Vagina (tissue), 2 donors: ENCODE measurements around the gene PRDM10. TPM values are rescaled to one million over a fixed set of nuclear protein-coding genes. Genes with fewer than 3 reads are reported as not detected.
"Not testable (repeated sequence)": the region's sequence is repeated elsewhere in the genome, so short reads cannot be mapped to it uniquely, and the experiment has no call there.

Experiments
- DNase-seq, 2 donors: peaks; one replicate each; pipeline ENCODE4 v3.0.0-alpha.2; 2017; ENCODE audit errors: extremely low spot score in 2 of 2
- H3K27ac ChIP-seq: fragments of 200-600 bp; sonication (generic); one replicate; pipeline ENCODE4 v1.5.1; 2019
- H3K27me3 ChIP-seq: fragments of 200-600 bp; sonication (generic); one replicate; pipeline ENCODE4 v1.5.1; 2019
- H3K36me3 ChIP-seq, 2 donors: fragments of 200-600 bp; sonication (generic); one replicate each; pipeline ENCODE4 v1.5.1; 2017 to 2019
- H3K4me1 ChIP-seq: fragments of 200-600 bp; sonication (generic); one replicate; pipeline ENCODE4 v1.5.1; 2019
- H3K4me3 ChIP-seq, 2 donors: fragments of 200-600 bp; sonication (generic); 1 replicate in 1 of 2; 2 replicates in 1 of 2; pipeline ENCODE4 v1.5.1; 2016 to 2019
- H3K9me3 ChIP-seq: fragments of 200-600 bp; sonication (generic); one replicate; pipeline ENCODE4 v1.5.1; 2019
- POLR2A ChIP-seq, 2 donors: fragments of 450-650 bp; IDR thresholded peaks; one replicate each; pipeline ENCODE4 v1.6.1; 2017; ENCODE audit warnings: antibody characterized with exemption in 2 of 2, mild to moderate bottlenecking in 2 of 2, moderate library complexity in 2 of 2
- POLR2AphosphoS5 ChIP-seq, 2 donors: sonication (generic); formaldehyde crosslinking; IDR thresholded peaks; one replicate each; pipeline ENCODE4 v1.9.0; 2017; ENCODE audit warnings: antibody characterized with exemption in 2 of 2, mild to moderate bottlenecking in 2 of 2, low read depth in 1 of 2; ENCODE audit not compliant: insufficient read depth in 1 of 2
- intact Hi-C: fragments of 100-400 bp; cut with DNase I; formaldehyde crosslinking; loops from one replicate; pipeline ENCODE4 v1.15.1; 2023
- total RNA-seq: library from RNA; depleted of rRNA; stranded (reverse); fragments of >200 nt; gene quantifications from one replicate; pipeline ENCODE4 v1.2.3, GENCODE V29; 2016
- TF ChIP-seq, protein P1 (sequence below), 3 experiments: fragments of 450-650 bp in 2 of 3; fragments of 200-600 bp in 1 of 3; sonication (generic) in 1 of 3; IDR thresholded peaks; one replicate each; pipeline ENCODE4 v1.5.1; 2017 to 2019; ENCODE audit warnings: antibody characterized with exemption in 3 of 3, mild to moderate bottlenecking in 2 of 3, moderate library complexity in 2 of 3

The PRDM10 gene
- total RNA-seq, 1 donor from 2014 or later: 11.3 TPM

DNA sequence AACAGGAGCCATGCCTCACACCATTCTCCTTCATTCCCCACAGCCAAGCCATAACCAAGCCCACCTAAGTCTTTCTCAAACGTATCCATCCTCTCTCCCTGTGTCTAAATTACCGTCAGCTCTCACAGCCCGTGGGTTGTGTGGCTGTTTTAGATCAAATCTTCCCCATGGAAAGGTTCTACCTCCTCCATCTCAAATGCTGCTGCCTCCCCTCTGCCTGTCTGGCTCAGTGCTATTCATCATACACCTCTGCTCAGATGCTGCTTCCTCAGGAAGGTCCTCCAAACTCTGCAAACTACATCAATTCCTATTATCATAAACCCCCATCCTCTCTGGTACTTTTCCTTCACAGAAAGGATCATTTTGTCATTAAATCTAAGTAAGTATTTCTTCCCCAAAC lies 122.3 kb downstream of the PRDM10 start:
- Histone ChIP-seq H3K4me1 (no peaks in the 10 kb centered on the region), H3K27me3 (no peaks in the 10 kb centered on the region), H3K36me3 (peaks cover 6 to 89% of the 10 kb centered on the region in 2 donors), H3K9me3 (no peaks in the 10 kb centered on the region), H3K4me3 (no peak overlapping the region), H3K27ac (no peak overlapping the region)
- TF ChIP-seq POLR2AphosphoS5 (IDR thresholded peaks at IDR 0.05; ENCODE audit: insufficient read depth in 1 of 2, low read depth in 1 of 2) (no peak), POLR2A (IDR thresholded peaks at IDR 0.05) (no peak)
- TF ChIP-seq, protein P1, sequence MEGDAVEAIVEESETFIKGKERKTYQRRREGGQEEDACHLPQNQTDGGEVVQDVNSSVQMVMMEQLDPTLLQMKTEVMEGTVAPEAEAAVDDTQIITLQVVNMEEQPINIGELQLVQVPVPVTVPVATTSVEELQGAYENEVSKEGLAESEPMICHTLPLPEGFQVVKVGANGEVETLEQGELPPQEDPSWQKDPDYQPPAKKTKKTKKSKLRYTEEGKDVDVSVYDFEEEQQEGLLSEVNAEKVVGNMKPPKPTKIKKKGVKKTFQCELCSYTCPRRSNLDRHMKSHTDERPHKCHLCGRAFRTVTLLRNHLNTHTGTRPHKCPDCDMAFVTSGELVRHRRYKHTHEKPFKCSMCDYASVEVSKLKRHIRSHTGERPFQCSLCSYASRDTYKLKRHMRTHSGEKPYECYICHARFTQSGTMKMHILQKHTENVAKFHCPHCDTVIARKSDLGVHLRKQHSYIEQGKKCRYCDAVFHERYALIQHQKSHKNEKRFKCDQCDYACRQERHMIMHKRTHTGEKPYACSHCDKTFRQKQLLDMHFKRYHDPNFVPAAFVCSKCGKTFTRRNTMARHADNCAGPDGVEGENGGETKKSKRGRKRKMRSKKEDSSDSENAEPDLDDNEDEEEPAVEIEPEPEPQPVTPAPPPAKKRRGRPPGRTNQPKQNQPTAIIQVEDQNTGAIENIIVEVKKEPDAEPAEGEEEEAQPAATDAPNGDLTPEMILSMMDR (IDR thresholded peaks at IDR 0.05): no peak
- DNase-seq: no peak
- intact Hi-C loops: no loop called here

DNA sequence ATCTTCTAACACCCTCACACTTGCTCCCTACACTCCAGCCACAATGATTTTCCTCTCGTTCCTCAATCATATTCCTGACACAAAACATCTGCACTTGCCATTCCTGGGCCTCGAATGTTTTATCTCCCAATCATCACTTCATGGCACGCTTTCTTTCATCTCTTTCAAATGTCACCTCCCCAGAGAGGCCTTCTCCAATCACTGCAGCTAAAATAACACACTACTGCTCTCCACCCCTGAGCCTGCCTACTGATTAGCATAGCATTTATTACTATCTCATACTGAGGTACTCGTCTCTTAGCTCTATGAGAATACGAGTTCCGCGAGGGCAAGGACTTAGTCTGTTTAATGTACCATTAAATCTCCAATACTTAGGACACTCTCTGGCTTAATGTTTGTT lies 130.7 kb downstream of the PRDM10 start:
- Histone ChIP-seq H3K4me1 (no peaks in the 10 kb centered on the region), H3K9me3 (no peaks in the 10 kb centered on the region), H3K4me3 (no peak overlapping the region), H3K27me3 (no peaks in the 10 kb centered on the region), H3K27ac (no peak overlapping the region), H3K36me3 (peaks cover 5 to 90% of the 10 kb centered on the region in 2 donors)
- DNase-seq: no peak
- TF ChIP-seq POLR2A (IDR thresholded peaks at IDR 0.05) (no peak), POLR2AphosphoS5 (IDR thresholded peaks at IDR 0.05; ENCODE audit: insufficient read depth in 1 of 2, low read depth in 1 of 2) (no peak)
- TF ChIP-seq, protein P1 (IDR thresholded peaks at IDR 0.05): no peak
- intact Hi-C loops: no loop called here

DNA sequence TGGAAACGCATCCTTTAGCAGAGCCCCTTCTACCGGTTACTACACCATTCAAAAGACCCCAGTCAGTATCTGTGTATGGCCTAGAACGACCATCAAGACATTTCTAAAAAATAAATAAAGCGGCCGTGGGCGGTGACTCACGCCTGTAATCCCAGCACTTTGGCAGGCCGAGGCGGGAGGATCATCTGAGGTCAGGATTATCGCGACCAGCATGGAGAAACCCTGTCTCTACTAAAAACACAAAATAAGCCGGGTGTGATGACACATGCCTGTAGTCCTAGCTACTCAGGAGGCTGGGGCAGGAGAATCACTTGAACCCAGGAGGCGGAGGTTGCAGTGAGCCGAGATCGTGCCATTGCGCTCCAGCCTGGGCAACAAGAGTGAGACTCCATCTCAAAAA lies 134.0 kb downstream of the PRDM10 start:
- H3K27me3 ChIP-seq, H3K4me3 ChIP-seq, H3K27ac ChIP-seq, H3K4me1 ChIP-seq, H3K9me3 ChIP-seq, intact Hi-C loops, DNase-seq: not testable (repeated sequence)
- H3K36me3 ChIP-seq: peaks cover 5 to 80% of the 10 kb centered on the region in 2 donors

DNA sequence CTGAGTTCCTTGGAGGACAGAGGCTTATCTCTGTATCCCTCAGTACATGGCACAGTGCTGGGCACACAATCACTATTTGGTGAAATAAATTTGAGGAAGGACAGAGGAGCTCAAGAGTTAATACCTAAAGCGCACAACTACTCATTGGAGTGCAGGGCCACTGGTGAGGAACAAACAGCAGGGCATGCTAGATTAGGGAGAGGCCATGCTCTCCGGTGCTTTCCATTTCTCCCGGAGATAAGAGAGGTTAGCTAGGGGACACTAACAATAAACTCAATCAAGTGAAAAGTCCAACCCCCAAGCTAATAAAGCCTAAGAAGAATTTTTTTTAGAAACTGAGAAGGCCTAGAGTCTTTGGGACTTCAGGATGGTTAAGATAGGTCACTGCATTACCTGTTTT lies 136.3 kb downstream of the PRDM10 start:
- intact Hi-C loops: no loop called here
- Histone ChIP-seq H3K27me3 (no peaks in the 10 kb centered on the region), H3K4me1 (peaks cover 11% of the 10 kb centered on the region), H3K36me3 (peaks cover 5 to 65% of the 10 kb centered on the region in 2 donors), H3K4me3 (no peak overlapping the region), H3K27ac (no peak overlapping the region), H3K9me3 (no peaks in the 10 kb centered on the region)
- DNase-seq: no peak
- TF ChIP-seq, protein P1 (IDR thresholded peaks at IDR 0.05): no peak
- no peak for TF ChIP-seq POLR2AphosphoS5 (IDR thresholded peaks at IDR 0.05; ENCODE audit: insufficient read depth in 1 of 2, low read depth in 1 of 2)
- no peak for TF ChIP-seq POLR2A (IDR thresholded peaks at IDR 0.05)

DNA sequence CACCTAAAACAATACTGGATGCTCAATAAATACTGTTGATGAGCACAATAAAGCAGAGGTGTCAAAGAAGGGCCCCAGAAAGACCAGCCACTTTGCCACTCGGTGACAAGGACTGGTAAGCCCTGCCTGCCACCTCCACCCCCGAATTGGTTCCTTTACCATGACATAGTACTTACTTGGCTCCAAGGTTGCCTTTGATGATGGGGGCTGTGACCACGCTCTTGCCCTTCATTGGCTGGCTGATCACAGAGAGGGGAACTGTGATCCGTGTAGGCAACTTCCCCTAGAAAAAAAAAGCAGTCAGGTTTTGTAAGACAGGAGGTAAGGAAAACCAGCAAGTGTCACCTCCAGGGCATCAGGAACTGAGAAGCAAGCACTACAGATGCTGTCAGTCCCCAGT lies 136.9 kb downstream of the PRDM10 start:
- H3K9me3 ChIP-seq: no peaks in the 10 kb centered on the region
- peaks cover 13% of the 10 kb centered on the region for H3K4me1 ChIP-seq
- no peak overlapping the region for H3K4me3 ChIP-seq
- no peak for DNase-seq
- H3K27me3 ChIP-seq: no peaks in the 10 kb centered on the region
- H3K36me3 ChIP-seq: peaks cover 5 to 61% of the 10 kb centered on the region in 2 donors
- intact Hi-C loops: no loop called here
- no peak overlapping the region for H3K27ac ChIP-seq
- TF ChIP-seq POLR2A (IDR thresholded peaks at IDR 0.05) (no peak), POLR2AphosphoS5 (IDR thresholded peaks at IDR 0.05; ENCODE audit: insufficient read depth in 1 of 2, low read depth in 1 of 2) (no peak)
- TF ChIP-seq, protein P1 (IDR thresholded peaks at IDR 0.05): no peak

DNA sequence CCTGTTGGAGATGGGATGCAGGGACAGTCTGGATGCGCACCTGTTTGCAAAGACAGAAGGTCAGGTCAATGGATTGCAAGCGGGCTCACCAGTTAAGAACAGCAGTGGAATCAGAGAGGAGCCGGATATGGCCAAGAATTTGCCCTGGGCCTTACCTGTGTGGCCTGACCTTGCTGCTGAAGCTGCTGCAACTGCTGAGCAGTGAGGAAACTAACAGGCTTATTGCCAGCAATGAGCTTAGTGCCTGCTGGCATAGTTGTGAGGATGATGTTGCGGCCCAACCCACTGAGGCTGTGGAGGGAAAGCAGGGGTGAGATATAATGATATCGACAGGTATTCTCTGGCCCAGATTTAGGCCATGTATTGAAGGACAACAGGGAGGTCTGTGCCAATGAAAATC lies 137.8 kb downstream of the PRDM10 start:
- peaks cover 5 to 62% of the 10 kb centered on the region in 2 donors for H3K36me3 ChIP-seq
- TF ChIP-seq POLR2AphosphoS5 (IDR thresholded peaks at IDR 0.05; ENCODE audit: insufficient read depth in 1 of 2, low read depth in 1 of 2): no peak
- TF ChIP-seq POLR2A (IDR thresholded peaks at IDR 0.05): no peak
- TF ChIP-seq, protein P1 (IDR thresholded peaks at IDR 0.05): no peak
- H3K27me3 ChIP-seq: no peaks in the 10 kb centered on the region
- H3K27ac ChIP-seq: no peak overlapping the region
- intact Hi-C loops: no loop called here
- H3K4me1 ChIP-seq: peaks cover 13% of the 10 kb centered on the region
- no peaks in the 10 kb centered on the region for H3K9me3 ChIP-seq
- H3K4me3 ChIP-seq: no peak overlapping the region
- no peak for DNase-seq
